Peyer's patch (tissue), 4 donors: ENCODE results near the gene DNM3.

Experiments used
- CTCF ChIP-seq, 6 experiments: fragments of 450-650 bp in 4 of 6; fragments of 200-600 bp in 2 of 6; sonication (generic) in 1 of 6; IDR thresholded peaks; one replicate each; pipeline ENCODE4 v1.5.1; 2017 to 2019; ENCODE audit warnings: antibody characterized with exemption in 6 of 6, mild to moderate bottlenecking in 3 of 6, moderate library complexity in 1 of 6
- POLR2A ChIP-seq, 2 donors: fragments of 450-650 bp; IDR thresholded peaks; one replicate each; pipeline ENCODE4 v1.5.1; 2017; ENCODE audit warnings: antibody characterized with exemption in 2 of 2, mild to moderate bottlenecking in 2 of 2, moderate library complexity in 2 of 2

DNA sequence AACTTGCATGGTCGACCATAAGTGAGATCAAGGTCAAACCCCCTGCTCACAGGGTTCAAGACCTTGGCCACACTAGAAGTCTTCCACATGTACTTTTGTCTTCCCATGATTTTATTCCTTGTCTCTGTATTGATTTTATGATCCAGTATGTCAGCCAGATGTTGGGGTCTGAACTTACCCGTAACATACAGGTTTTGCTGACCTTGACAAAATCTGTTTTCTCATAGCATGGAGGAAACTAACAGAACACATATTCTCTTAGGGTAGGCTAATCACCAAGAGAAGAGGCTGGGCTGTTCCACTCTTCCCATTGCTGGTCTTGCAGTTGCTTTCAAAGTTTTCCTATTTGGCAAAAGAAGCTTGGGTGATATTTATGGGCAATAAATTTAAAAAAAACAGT lies 284.0 kb downstream of the DNM3 start:
- TF ChIP-seq CTCF (IDR thresholded peaks at IDR 0.05) (no peak), POLR2A (IDR thresholded peaks at IDR 0.05) (no peak)
